Measurements from ENCODE around the gene MVD.

Gene MVD

DNA sequence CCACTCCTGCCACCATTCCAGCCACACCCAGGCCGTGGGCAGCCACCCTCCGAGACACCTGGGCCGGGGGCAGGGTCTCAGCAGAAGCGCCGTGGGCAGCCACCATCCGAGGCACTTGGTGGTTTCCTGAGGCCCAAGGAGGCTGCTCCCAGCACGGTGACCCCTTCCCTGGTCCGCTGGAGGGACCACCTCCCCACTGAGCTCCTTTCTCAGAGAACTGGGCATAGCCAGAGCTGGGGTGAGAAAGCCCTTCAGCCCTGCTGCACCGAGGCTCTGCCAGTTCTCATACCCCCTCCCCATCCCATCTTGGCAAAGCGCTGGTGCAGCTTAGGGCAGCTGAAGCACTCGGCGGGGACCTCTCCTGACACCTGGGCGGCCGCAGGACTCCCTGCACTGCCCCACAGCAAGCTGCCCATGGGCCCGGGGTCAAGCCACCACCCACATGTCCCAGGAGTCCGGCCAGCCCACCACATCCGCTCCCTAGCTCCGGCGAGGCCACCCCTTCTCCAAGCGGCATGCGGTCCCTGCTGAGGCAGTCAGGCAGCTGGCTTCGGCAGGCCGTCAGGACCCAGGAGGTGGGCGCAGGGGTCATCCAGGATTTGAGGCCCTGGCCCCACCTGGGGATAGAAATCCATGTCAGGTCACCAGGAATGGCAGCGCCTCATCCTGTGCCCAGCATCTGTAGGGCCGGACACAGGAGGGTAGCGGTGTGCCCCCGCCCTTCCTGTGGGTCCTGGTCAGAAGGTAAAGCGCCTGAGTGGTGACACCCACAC lies 10.7 kb downstream of the MVD start:
- TF ChIP-seq, protein P1, sequence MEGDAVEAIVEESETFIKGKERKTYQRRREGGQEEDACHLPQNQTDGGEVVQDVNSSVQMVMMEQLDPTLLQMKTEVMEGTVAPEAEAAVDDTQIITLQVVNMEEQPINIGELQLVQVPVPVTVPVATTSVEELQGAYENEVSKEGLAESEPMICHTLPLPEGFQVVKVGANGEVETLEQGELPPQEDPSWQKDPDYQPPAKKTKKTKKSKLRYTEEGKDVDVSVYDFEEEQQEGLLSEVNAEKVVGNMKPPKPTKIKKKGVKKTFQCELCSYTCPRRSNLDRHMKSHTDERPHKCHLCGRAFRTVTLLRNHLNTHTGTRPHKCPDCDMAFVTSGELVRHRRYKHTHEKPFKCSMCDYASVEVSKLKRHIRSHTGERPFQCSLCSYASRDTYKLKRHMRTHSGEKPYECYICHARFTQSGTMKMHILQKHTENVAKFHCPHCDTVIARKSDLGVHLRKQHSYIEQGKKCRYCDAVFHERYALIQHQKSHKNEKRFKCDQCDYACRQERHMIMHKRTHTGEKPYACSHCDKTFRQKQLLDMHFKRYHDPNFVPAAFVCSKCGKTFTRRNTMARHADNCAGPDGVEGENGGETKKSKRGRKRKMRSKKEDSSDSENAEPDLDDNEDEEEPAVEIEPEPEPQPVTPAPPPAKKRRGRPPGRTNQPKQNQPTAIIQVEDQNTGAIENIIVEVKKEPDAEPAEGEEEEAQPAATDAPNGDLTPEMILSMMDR (IDR thresholded peaks at IDR 0.05; ENCODE audit: extremely low read depth, insufficient read depth, missing control alignments): no peak
- no peak for DNase-seq (ENCODE audit: low spot score)
- in situ Hi-C loops (cut with MboI; ENCODE audit: low pct_unique_long_range_greater_than_20kb, low sequenced_read_pairs, unreplicated experiment): no loop called here

DNA sequence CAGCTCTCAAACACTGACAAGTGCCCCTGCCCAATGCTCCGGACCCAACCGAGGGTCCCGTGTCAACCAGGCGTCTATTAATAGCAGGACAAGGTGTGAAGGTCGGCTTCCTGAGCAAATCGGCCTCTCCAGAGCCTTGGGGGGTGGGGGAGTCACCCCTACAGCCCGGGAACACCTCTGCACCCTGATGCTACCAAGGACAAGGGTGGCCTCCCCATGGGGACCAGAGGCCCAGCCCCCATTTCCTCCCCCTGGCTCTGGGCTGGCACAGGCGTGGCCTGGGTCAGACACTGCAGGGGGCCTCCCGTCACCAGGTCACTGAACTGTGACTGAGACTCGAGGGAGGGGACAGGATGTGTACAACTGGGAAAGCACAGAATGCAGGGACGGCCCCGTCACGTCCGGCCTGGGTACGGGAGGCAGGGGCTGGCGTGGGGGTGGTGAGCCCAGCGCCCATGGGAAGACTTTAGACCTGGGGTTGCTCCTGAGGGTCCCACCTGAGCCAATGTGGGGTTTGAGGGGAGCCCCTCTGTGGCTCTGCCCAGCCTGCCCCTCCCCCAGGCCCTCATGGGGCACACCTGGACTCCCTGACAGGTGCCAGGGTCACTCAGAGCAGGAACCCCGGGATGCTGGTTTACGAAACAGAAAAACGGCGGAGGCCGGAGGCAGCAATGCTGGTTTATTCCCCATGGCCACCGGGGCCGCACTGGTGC lies 11.5 kb downstream of the MVD start:
- TF ChIP-seq, protein P1 (IDR thresholded peaks at IDR 0.05; ENCODE audit: extremely low read depth, insufficient read depth, missing control alignments): no peak
- in situ Hi-C loops (cut with MboI; ENCODE audit: low pct_unique_long_range_greater_than_20kb, low sequenced_read_pairs, unreplicated experiment): no loop called here
- peak; percentile 94 for DNase-seq (ENCODE audit: low spot score)

GRCh38 chr16:88650749-88651275 lies 12.1 kb downstream of the MVD start, which contains the start of gene CYBA:
CYBA (minus strand) TSS chr16:88651053; CDS start chr16:88651013, 40 bp downstream.
- DNase-seq (ENCODE audit: low spot score): peak; percentile 99
- TF ChIP-seq, protein P1 (IDR thresholded peaks at IDR 0.05; ENCODE audit: extremely low read depth, insufficient read depth, missing control alignments): no peak
- in situ Hi-C loops (cut with MboI; ENCODE audit: low pct_unique_long_range_greater_than_20kb, low sequenced_read_pairs, unreplicated experiment): no loop called here

DNA sequence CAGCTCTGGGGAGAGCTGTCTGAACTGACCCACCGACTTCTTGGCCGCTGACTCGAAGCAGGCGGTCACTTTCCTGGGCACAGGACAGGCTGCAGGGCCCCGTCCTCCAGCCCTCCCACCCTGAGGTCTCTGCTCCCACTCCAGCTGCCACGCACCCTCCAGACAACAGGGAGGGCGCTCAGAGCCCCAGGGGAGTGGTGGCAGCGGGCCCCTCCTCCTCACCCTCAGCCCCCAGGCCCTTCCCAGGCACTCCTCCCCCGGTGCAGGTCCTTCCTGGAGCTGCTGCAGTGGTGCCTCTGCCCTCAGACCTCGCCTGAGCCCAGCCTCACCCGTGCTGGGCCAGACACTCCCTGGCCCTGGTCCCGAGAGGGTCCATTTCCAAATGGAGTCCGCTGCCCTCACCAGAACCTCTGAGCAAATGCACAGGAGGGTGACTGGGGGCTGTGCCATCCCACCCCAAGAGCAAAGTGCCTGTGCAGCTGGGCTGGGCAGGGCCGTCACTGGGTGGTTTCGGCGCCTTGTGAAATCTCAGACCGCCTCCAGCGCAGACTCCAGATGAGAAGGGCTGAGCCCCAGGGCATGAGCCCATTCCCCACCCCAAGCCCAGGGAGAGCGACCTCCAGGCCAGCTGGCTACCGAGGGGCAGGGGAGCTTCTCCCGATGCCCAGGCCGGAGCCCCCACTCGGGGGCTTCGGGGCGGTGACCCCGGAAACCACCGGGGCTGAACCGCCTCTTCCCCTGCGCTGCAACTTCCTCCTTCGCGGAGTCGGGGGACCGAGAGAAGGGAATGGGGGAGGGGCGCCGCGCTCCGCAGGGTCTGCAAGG lies 12.8 kb downstream of the MVD start:
- TF ChIP-seq, protein P1 (IDR thresholded peaks at IDR 0.05; ENCODE audit: extremely low read depth, insufficient read depth, missing control alignments): no peak

GRCh38 chr16:88649195-88649923 lies 13.5 kb downstream of the MVD start:
- in situ Hi-C loops (cut with MboI; ENCODE audit: low pct_unique_long_range_greater_than_20kb, low sequenced_read_pairs, unreplicated experiment): no loop called here
- no peak for DNase-seq (ENCODE audit: low spot score)

More for the DNA sequence above, 12.8 kb downstream of the MVD start:
- in situ Hi-C loops (cut with MboI; ENCODE audit: low pct_unique_long_range_greater_than_20kb, low sequenced_read_pairs, unreplicated experiment): no loop called here
- DNase-seq (ENCODE audit: low spot score): peak; percentile 79

More at GRCh38 chr16:88649195-88649923, 13.5 kb downstream of the MVD start:
- TF ChIP-seq, protein P1 (IDR thresholded peaks at IDR 0.05; ENCODE audit: extremely low read depth, insufficient read depth, missing control alignments): no peak

Data from GM13977 (cell line).